ENCODE results near the gene GMDS. TPM values are rescaled to one million over a fixed set of nuclear protein-coding genes. Genes with fewer than 3 reads are reported as not detected.
A peak's percentile ranks its signal among the peaks of the same experiment; 100 is the strongest.

The GMDS gene
- total RNA-seq, 2 experiments from 2014 or later = 29.2 to 34.3 TPM

- POLR2A ChIA-PET = interaction anchor here (0.6 kb wide), 1 partner anchor 592 kb away, joined by 3 read pairs; no protein-coding TSS in a partner anchor
- H3K4me1 Mint-ChIP-seq = no peaks in the 10 kb centered on the region
- H3K27me3 Mint-ChIP-seq = no peaks in the 10 kb centered on the region
- no peak overlapping the region for H3K27ac Mint-ChIP-seq
- DNase-seq = no peak
- no peak for ATAC-seq (ENCODE audit: low read depth)
- H3K9me3 Mint-ChIP-seq = no peaks in the 10 kb centered on the region
- H3K4me3 Mint-ChIP-seq = no peak overlapping the region
- peaks cover 3% of the 10 kb centered on the region for H3K36me3 Mint-ChIP-seq
Observed at GRCh38 chr6:1786455-1787453, 458.7 kb downstream of the GMDS start.

- no peaks in the 10 kb centered on the region for H3K9me3 Mint-ChIP-seq
- no peaks in the 10 kb centered on the region for H3K27me3 Mint-ChIP-seq
- H3K4me1 Mint-ChIP-seq = peaks cover 9% of the 10 kb centered on the region
- no peak overlapping the region for H3K4me3 Mint-ChIP-seq
- peaks cover 4% of the 10 kb centered on the region for H3K36me3 Mint-ChIP-seq
- no peak for DNase-seq
- POLR2A ChIA-PET = no interaction called here
- ATAC-seq (ENCODE audit: low read depth) = no peak
- no peak overlapping the region for H3K27ac Mint-ChIP-seq
Observed at GRCh38 chr6:1784422-1784884, 461.0 kb downstream of the GMDS start.

DNA sequence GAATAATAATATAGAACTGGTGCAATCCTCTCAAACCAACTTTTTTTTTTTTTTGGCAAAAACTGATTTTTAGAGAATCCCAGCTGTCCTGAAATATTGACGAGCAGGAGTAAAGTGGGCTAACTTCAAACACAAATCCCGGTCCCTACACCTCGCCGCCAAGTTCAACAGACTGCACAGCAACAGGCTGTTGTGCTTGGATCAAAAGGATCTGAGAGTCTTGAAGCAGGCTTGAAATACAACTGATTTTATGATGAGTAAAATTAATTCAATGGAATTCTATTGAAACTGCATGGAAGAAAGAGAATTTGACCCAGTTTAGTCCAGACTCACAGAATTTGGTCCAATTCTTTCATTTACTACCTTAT lies 463.6 kb downstream of the GMDS start:
- Mint-ChIP-seq H3K36me3 (peaks cover 4% of the 10 kb centered on the region), H3K4me3 (no peak overlapping the region), H3K27me3 (no peaks in the 10 kb centered on the region), H3K27ac (no peak overlapping the region), H3K4me1 (peaks cover 10% of the 10 kb centered on the region), H3K9me3 (no peaks in the 10 kb centered on the region)
- ATAC-seq (ENCODE audit: low read depth) (no peak), DNase-seq (no peak)
- POLR2A ChIA-PET = no interaction called here

DNA sequence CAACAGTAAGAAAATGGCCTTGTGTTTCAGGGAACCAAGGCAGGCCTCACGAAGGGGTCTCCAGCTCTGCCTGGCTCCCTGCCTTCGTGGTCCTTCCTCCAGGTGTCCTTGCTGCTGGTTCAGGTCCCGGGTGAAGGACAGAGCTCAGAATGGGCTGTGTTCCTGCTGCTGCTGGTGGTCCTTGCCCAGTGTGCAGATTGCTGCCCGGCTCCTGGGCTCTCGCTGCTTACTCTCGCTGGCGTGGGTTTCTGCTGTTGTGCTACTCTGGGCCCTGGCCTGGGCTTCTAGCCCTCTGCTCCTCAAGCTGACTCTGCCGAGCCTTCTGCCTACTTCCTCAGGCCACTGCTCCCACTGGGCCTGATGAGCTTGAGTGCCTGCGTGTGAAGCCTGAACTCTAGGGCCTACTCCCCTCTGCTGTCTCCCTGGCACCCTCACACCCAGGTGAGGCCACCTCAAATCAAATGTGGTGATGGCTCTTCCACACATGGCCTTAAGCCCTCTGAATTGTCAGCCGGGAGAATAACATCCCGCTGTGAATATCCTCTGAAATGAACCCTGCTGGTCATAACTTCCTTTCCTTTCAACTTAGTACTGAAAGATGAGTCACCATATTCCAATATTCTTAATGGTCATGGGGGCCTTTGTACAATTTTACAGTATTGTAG lies 464.1 kb downstream of the GMDS start:
- Mint-ChIP-seq H3K36me3 (peaks cover 4% of the 10 kb centered on the region), H3K4me3 (no peak overlapping the region), H3K27ac (no peak overlapping the region), H3K9me3 (no peaks in the 10 kb centered on the region), H3K27me3 (no peaks in the 10 kb centered on the region), H3K4me1 (peaks cover 10% of the 10 kb centered on the region)
- DNase-seq (no peak), ATAC-seq (ENCODE audit: low read depth) (no peak)
- POLR2A ChIA-PET = no interaction called here

DNA sequence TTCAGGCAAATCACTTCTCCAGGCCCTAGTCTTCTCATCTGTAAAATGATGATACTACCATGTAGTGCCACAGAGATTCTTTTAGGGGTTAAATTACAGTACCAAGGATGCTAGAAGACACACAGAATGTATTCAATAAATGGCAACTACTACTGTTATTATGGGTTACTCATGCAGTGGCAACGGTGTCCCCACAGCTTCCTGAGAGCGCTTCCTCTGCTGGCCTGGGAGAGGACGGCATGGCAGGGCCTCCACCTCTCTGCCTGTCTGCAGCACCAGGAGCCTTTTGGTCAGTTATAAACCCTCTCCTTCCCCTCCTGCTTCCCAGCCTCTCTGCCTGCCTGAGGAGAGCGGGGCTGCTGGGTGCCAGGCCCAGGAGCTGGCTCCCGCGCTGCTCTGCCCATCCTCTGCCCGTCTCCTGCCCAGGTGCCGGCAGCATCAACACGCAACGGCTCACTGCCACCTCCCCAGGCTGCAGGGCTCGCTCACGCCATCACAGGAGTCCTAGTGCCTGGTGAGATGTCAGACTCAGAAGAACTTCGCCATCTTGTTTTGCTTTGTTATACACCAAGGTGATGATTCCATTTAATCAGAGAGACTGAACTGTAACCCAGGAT lies 465.0 kb downstream of the GMDS start:
- H3K36me3 Mint-ChIP-seq = peaks cover 4% of the 10 kb centered on the region
- H3K27me3 Mint-ChIP-seq = no peaks in the 10 kb centered on the region
- no peak overlapping the region for H3K4me3 Mint-ChIP-seq
- no peak overlapping the region for H3K27ac Mint-ChIP-seq
- no peaks in the 10 kb centered on the region for H3K9me3 Mint-ChIP-seq
- DNase-seq = no peak
- POLR2A ChIA-PET = interaction anchor here (0.6 kb wide), 1 partner anchor 10 kb away, joined by 3 read pairs; no protein-coding TSS in a partner anchor
- no peak for ATAC-seq (ENCODE audit: low read depth)
- peaks cover 10% of the 10 kb centered on the region for H3K4me1 Mint-ChIP-seq

DNA sequence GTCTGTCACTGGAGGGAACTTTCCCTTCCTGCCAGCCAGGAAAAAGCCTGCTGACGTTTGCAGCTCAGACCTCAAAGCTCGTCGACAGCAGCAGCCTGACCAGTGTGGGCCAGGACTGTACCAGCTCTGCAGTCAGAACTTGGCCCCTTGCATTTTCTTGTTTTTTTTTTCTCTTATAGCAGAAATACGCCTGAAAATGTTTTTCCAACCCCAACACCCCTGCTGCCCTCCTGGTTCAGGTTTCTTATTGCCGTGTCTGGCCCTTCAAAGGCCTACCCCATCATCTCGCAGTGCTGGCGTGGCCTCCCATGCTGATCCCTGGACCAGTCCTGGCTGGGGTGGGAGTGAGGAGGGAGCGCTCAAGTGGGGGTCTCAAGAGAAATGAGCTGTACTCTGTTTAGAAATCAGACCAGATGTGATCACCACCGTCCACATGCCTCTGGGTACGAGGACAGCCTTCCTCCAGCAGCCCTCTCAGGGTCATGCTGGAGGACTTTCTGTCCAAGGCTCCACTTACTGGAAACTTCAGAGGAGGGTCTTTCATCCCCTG lies 466.6 kb downstream of the GMDS start:
- POLR2A ChIA-PET = no interaction called here
- H3K27ac Mint-ChIP-seq = no peak overlapping the region
- H3K4me1 Mint-ChIP-seq = peaks cover 17% of the 10 kb centered on the region
- H3K4me3 Mint-ChIP-seq = no peak overlapping the region
- no peak for DNase-seq
- peaks cover 8% of the 10 kb centered on the region for H3K36me3 Mint-ChIP-seq
- H3K27me3 Mint-ChIP-seq = no peaks in the 10 kb centered on the region
- no peaks in the 10 kb centered on the region for H3K9me3 Mint-ChIP-seq
- ATAC-seq (ENCODE audit: low read depth) = no peak

DNA sequence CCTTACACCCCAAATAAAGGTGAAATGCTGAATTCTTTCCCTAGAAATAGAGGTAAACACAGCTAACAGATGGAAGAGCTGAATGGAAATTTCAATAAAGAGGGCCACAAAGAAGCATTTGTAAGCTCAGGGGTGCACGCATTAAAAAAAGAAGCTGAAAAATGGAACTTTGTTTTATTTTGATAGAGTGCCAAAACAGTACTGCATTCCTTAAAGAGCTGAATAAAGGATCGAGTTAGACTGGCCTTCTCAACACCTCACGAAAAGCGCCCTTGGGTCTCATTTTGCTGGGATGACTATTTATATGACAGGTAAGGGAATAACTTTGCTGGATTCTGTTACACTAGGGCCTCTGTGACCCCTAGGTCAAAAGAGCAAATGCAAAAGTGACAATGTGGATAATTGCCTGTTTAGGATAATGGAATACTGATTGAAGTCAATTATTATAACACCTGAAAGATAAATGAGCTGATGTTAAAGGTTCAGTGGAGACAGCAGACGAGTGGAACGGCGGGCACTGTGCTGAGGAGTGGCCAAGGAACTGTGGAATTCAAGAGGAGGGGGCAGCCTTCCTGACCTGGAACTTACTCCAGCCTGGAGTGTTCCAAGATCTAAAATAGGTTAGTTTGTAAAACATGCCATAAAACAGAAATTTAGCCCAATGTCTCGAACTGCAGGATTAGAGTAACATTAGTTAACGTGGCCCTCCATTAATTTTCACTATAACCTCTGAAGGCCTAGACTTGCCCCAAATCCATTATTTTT lies 467.3 kb downstream of the GMDS start:
- POLR2A ChIA-PET = no interaction called here
- peaks cover 21% of the 10 kb centered on the region for H3K4me1 Mint-ChIP-seq
- DNase-seq (no peak), ATAC-seq (ENCODE audit: low read depth) (no peak)
- no peak overlapping the region for H3K4me3 Mint-ChIP-seq
- H3K27me3 Mint-ChIP-seq = no peaks in the 10 kb centered on the region
- H3K36me3 Mint-ChIP-seq = peaks cover 10% of the 10 kb centered on the region
- H3K27ac Mint-ChIP-seq = no peak overlapping the region
- H3K9me3 Mint-ChIP-seq = no peaks in the 10 kb centered on the region

GRCh38 chr6:1775441-1775840 lies 470.0 kb downstream of the GMDS start:
- ATAC-seq (ENCODE audit: low read depth) (no peak), DNase-seq (no peak)
- H3K4me1 Mint-ChIP-seq = peaks cover 29% of the 10 kb centered on the region
- H3K9me3 Mint-ChIP-seq = no peaks in the 10 kb centered on the region
- peaks cover 13% of the 10 kb centered on the region for H3K36me3 Mint-ChIP-seq
- H3K27me3 Mint-ChIP-seq = no peaks in the 10 kb centered on the region
- POLR2A ChIA-PET = no interaction called here
- no peak overlapping the region for H3K4me3 Mint-ChIP-seq
- no peak overlapping the region for H3K27ac Mint-ChIP-seq

GRCh38 chr6:1774226-1774915 lies 471.0 kb downstream of the GMDS start:
- DNase-seq (no peak), ATAC-seq (ENCODE audit: low read depth) (no peak)
- H3K36me3 Mint-ChIP-seq = peaks cover 13% of the 10 kb centered on the region
- POLR2A ChIA-PET = no interaction called here
- no peaks in the 10 kb centered on the region for H3K27me3 Mint-ChIP-seq
- H3K9me3 Mint-ChIP-seq = no peaks in the 10 kb centered on the region
- H3K27ac Mint-ChIP-seq = no peak overlapping the region
- H3K4me3 Mint-ChIP-seq = no peak overlapping the region
- peaks cover 32% of the 10 kb centered on the region for H3K4me1 Mint-ChIP-seq

GRCh38 chr6:1773700-1774099 lies 471.7 kb downstream of the GMDS start:
- H3K27me3 Mint-ChIP-seq = no peaks in the 10 kb centered on the region
- H3K27ac Mint-ChIP-seq = no peak overlapping the region
- ATAC-seq (ENCODE audit: low read depth) = no peak
- H3K36me3 Mint-ChIP-seq = peaks cover 13% of the 10 kb centered on the region
- H3K4me3 Mint-ChIP-seq = no peak overlapping the region
- POLR2A ChIA-PET = interaction anchor here (0.7 kb wide), 1 partner anchor 721 kb away, joined by 4 read pairs; no protein-coding TSS in a partner anchor
- no peak for DNase-seq
- H3K4me1 Mint-ChIP-seq = peaks cover 32% of the 10 kb centered on the region
- H3K9me3 Mint-ChIP-seq = no peaks in the 10 kb centered on the region

GRCh38 chr6:1770968-1771723 lies 474.3 kb downstream of the GMDS start:
- peaks cover 15% of the 10 kb centered on the region for H3K36me3 Mint-ChIP-seq
- H3K27ac Mint-ChIP-seq = peak overlapping the region; percentile 82
- POLR2A ChIA-PET = interaction anchor here (0.6 to 1.0 kb wide), 2 partner anchors 9 to 50 kb away, joined by 3 read pairs; no protein-coding TSS in a partner anchor
- H3K4me3 Mint-ChIP-seq = peak overlapping the region; percentile 6
- ATAC-seq (ENCODE audit: low read depth) (peak; percentile 30), DNase-seq (no peak)
- H3K27me3 Mint-ChIP-seq = peaks cover 3% of the 10 kb centered on the region
- H3K9me3 Mint-ChIP-seq = no peaks in the 10 kb centered on the region
- peaks cover 36% of the 10 kb centered on the region for H3K4me1 Mint-ChIP-seq

Measured in activated naive CD8-positive, alpha-beta T cell treated with anti-CD3 and anti-CD28 coated beads, Interleukin-2, amount 10 ng/mL, durations not matched to agents 7 days and 5 days (primary cell).